Chondrocyte (in vitro differentiated cells): ENCODE results near the gene DDX10. TPM values are rescaled to one million over a fixed set of nuclear protein-coding genes. Genes with fewer than 3 reads are reported as not detected.

Experiments used
- DNase-seq: peaks from one replicate; pipeline ENCODE4 v3.0.0; 2021; ENCODE audit warnings: mixed read lengths, low spot score
- H3K27ac Mint-ChIP-seq: one replicate; pipeline ENCODE4 v1.8.0; 2021; ENCODE audit warnings: mild to moderate bottlenecking, moderate library complexity, mixed read lengths; ENCODE audit not compliant: unreplicated experiment
- H3K27me3 Mint-ChIP-seq: 2 replicates; pipeline ENCODE4 v1.8.0; 2021; ENCODE audit warnings: low read depth, mixed read lengths
- H3K36me3 Mint-ChIP-seq: 2 replicates; pipeline ENCODE4 v1.8.0; 2021; ENCODE audit warnings: low read depth, mixed read lengths
- H3K4me1 Mint-ChIP-seq: 2 replicates; pipeline ENCODE4 v1.8.0; 2021; ENCODE audit warnings: low read depth, mild to moderate bottlenecking, mixed read lengths
- H3K4me3 Mint-ChIP-seq: one replicate; pipeline ENCODE4 v1.8.0; 2021; ENCODE audit warnings: mild to moderate bottlenecking, moderate library complexity, mixed read lengths; ENCODE audit not compliant: unreplicated experiment
- H3K9me3 Mint-ChIP-seq: 2 replicates; pipeline ENCODE4 v1.8.0; 2021; ENCODE audit warnings: low read depth, mixed read lengths
- CTCF ChIP-seq: fragments of 200-600 bp; sonication (generic); IDR thresholded peaks from 2 replicates; pipeline ENCODE4 v1.5.0; 2021; ENCODE audit warnings: antibody characterized with exemption, mild to moderate bottlenecking, moderate library complexity
- total RNA-seq: library from RNA; stranded (reverse); gene quantifications from 3 replicates; pipeline ENCODE4 v1.2.1, GENCODE V29; 2021

Gene DDX10
- total RNA-seq, 1 donor from 2014 or later, result 25.3 TPM

GRCh38 chr11:108654994-108655631 is 9.8 kb upstream of the DDX10 start:
- no peaks in the 10 kb centered on the region for H3K36me3 Mint-ChIP-seq

GRCh38 chr11:108662700-108663099 is 2.2 kb upstream of the DDX10 start:
- Mint-ChIP-seq H3K4me1 (peaks cover 32% of the 10 kb centered on the region), H3K27me3 (peaks cover 1% of the 10 kb centered on the region), H3K9me3 (no peaks in the 10 kb centered on the region), H3K4me3 (no peak overlapping the region), H3K36me3 (peaks cover 1% of the 10 kb centered on the region), H3K27ac (no peak overlapping the region)
- DNase-seq, result no peak
- TF ChIP-seq CTCF, result no peak

More at GRCh38 chr11:108654994-108655631, 9.8 kb upstream of the DDX10 start:
- Mint-ChIP-seq H3K27ac (no peak overlapping the region), H3K4me3 (no peak overlapping the region), H3K27me3 (peaks cover 1% of the 10 kb centered on the region), H3K4me1 (peaks cover 2% of the 10 kb centered on the region), H3K9me3 (peaks cover 8% of the 10 kb centered on the region)
- TF ChIP-seq CTCF, result peak; percentile 83
- no peak for DNase-seq

DNA sequence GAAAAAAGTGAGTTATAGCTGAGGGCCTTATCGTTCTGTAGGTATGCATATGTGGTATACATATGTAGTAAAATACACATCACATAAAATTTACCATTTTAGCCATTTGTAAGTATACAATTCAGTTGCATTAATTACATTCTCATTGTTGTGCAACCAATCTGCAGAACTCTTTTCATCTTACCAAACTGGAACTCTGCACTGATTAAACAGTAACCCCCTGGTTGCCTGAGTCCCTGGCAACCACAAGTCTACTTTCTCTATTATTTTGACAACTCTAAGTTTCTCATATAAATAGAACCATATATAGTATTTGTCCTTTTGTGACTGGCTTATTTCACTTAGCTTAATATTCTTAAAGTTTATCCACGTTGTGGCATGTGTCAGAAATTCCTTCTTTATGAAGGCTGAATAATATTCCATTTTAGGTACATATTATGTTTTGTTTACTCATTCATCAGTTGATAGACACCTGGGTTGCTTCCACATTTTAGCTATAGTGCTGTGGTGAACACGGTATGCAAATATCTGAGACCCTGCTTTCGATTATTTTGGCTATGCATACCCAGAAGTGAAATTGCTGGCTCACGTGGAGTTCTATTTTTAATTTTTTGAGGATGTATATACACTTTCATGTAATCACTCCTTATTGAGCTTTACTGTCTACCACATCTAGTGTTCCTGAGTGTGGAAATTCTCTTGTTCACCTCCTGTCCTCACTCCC is 1.6 kb upstream of the DDX10 start:
- no peak overlapping the region for H3K4me3 Mint-ChIP-seq
- H3K9me3 Mint-ChIP-seq, result no peaks in the 10 kb centered on the region
- no peak for DNase-seq
- H3K27me3 Mint-ChIP-seq, result peaks cover 1% of the 10 kb centered on the region
- H3K4me1 Mint-ChIP-seq, result peaks cover 36% of the 10 kb centered on the region
- H3K27ac Mint-ChIP-seq, result no peak overlapping the region
- TF ChIP-seq CTCF, result no peak
- peaks cover 1% of the 10 kb centered on the region for H3K36me3 Mint-ChIP-seq

GRCh38 chr11:108666373-108666772 is 1.5 kb downstream of the DDX10 start:
- no peak for DNase-seq
- H3K4me1 Mint-ChIP-seq, result peaks cover 54% of the 10 kb centered on the region
- H3K27me3 Mint-ChIP-seq, result no peaks in the 10 kb centered on the region
- peak overlapping the region; percentile 100 for H3K4me3 Mint-ChIP-seq
- H3K9me3 Mint-ChIP-seq, result no peaks in the 10 kb centered on the region
- peak; percentile 6 for TF ChIP-seq CTCF
- H3K36me3 Mint-ChIP-seq, result peaks cover 3% of the 10 kb centered on the region
- no peak overlapping the region for H3K27ac Mint-ChIP-seq

DNA sequence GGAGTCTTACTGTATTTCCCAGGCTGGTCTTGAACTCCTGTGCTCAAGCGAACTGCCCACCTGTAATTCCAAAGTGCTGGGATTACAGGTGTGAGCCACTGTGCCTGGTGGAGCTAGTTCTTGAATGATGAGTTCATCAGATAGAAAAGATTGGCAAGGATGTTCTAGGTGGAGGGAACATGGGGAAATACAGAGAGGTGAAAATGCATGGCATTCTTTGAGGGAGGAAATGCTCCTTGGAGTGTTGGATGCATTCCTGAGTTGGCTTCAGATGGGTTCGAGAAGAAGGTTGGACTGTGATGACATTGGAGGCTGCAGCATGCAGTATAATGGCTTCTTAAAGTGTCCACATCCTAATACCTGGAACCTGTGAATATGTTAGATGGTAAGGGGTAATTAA is 4.4 kb downstream of the DDX10 start:
- Mint-ChIP-seq H3K4me3 (no peak overlapping the region), H3K36me3 (peaks cover 3% of the 10 kb centered on the region), H3K4me1 (peaks cover 67% of the 10 kb centered on the region), H3K9me3 (no peaks in the 10 kb centered on the region), H3K27me3 (no peaks in the 10 kb centered on the region), H3K27ac (no peak overlapping the region)
- DNase-seq, result no peak
- no peak for TF ChIP-seq CTCF
